Peyer's patch (tissue), 4 donors: ENCODE data around the gene CC2D2A. TPM values are rescaled to one million over a fixed set of nuclear protein-coding genes. Genes with fewer than 3 reads are reported as not detected.
A peak's percentile ranks its signal among the peaks of the same experiment; 100 is the strongest.

Experiments used
- DNase-seq, 3 donors: peaks; one replicate each; pipeline ENCODE4 v3.0.0-alpha.2; 2017 to 2019
- H3K27ac ChIP-seq, 4 donors: fragments of 200-600 bp; sonication (generic); one replicate each; pipeline ENCODE4 v1.5.1; 2016 to 2019
- H3K27me3 ChIP-seq, 2 donors: fragments of 200-600 bp; sonication (generic); one replicate each; pipeline ENCODE4 v1.5.1; 2019
- H3K36me3 ChIP-seq, 3 donors: fragments of 200-600 bp; sonication (generic); one replicate each; pipeline ENCODE4 v1.5.1; 2016 to 2019
- H3K4me1 ChIP-seq, 4 donors: fragments of 200-600 bp; sonication (generic); one replicate each; pipeline ENCODE4 v1.5.1; 2016 to 2019
- H3K4me3 ChIP-seq, 4 donors: fragments of 200-600 bp; sonication (generic); 1 replicate in 3 of 4; 2 replicates in 1 of 4; pipeline ENCODE4 v1.5.1; 2016 to 2019; ENCODE audit warnings: mild to moderate bottlenecking in 1 of 4
- H3K9me3 ChIP-seq, 4 donors: fragments of 200-600 bp; sonication (generic); one replicate each; pipeline ENCODE4 v1.5.1; 2016 to 2019; ENCODE audit warnings: mild to moderate bottlenecking in 1 of 4
- CTCF ChIP-seq, 6 experiments: fragments of 450-650 bp in 4 of 6; fragments of 200-600 bp in 2 of 6; sonication (generic) in 1 of 6; IDR thresholded peaks; one replicate each; pipeline ENCODE4 v1.5.1; 2017 to 2019; ENCODE audit warnings: antibody characterized with exemption in 6 of 6, mild to moderate bottlenecking in 3 of 6, moderate library complexity in 1 of 6
- POLR2A ChIP-seq, 2 donors: fragments of 450-650 bp; IDR thresholded peaks; one replicate each; pipeline ENCODE4 v1.5.1; 2017; ENCODE audit warnings: antibody characterized with exemption in 2 of 2, mild to moderate bottlenecking in 2 of 2, moderate library complexity in 2 of 2
- total RNA-seq, 4 donors: library from RNA; depleted of rRNA; stranded (reverse); fragments of >200 nt; gene quantifications; one replicate each; pipeline ENCODE4 v1.1.0, GENCODE V29; 2016

Gene CC2D2A
- total RNA-seq, 4 donors from 2014 or later: 7.3 to 45.4 (median 8.9) TPM

GRCh38 chr4:15443371-15444160 is 26.1 kb upstream of the CC2D2A start:
- no peaks in the 10 kb centered on the region for H3K4me1 ChIP-seq
- DNase-seq: no peak
- no peaks in the 10 kb centered on the region for H3K36me3 ChIP-seq
- no peaks in the 10 kb centered on the region for H3K9me3 ChIP-seq
- no peaks in the 10 kb centered on the region for H3K27me3 ChIP-seq
- no peak for TF ChIP-seq CTCF (IDR thresholded peaks at IDR 0.05)
- TF ChIP-seq POLR2A (IDR thresholded peaks at IDR 0.05): no peak
- H3K4me3 ChIP-seq: no peak overlapping the region
- no peak overlapping the region for H3K27ac ChIP-seq

GRCh38 chr4:15444276-15444675 is 25.4 kb upstream of the CC2D2A start:
- Histone ChIP-seq H3K27ac (no peak overlapping the region), H3K4me1 (no peaks in the 10 kb centered on the region), H3K9me3 (no peaks in the 10 kb centered on the region), H3K4me3 (no peak overlapping the region), H3K36me3 (no peaks in the 10 kb centered on the region), H3K27me3 (no peaks in the 10 kb centered on the region)
- no peak for TF ChIP-seq POLR2A (IDR thresholded peaks at IDR 0.05)
- TF ChIP-seq CTCF (IDR thresholded peaks at IDR 0.05): no peak
- DNase-seq: no peak

- H3K27ac ChIP-seq: no peak overlapping the region
- H3K27me3 ChIP-seq: no peaks in the 10 kb centered on the region
- H3K4me1 ChIP-seq: no peaks in the 10 kb centered on the region
- no peak overlapping the region for H3K4me3 ChIP-seq
- no peak for TF ChIP-seq POLR2A (IDR thresholded peaks at IDR 0.05)
- no peak for TF ChIP-seq CTCF (IDR thresholded peaks at IDR 0.05)
- no peaks in the 10 kb centered on the region for H3K9me3 ChIP-seq
- no peak for DNase-seq
- no peaks in the 10 kb centered on the region for H3K36me3 ChIP-seq
Measured at GRCh38 chr4:15444879-15445547, 24.7 kb upstream of the CC2D2A start.

GRCh38 chr4:15451181-15451865 is 18.4 kb upstream of the CC2D2A start:
- peak overlapping the region in 3 of 4 donors; percentile 0 to 52 (median 45) for H3K27ac ChIP-seq

More at GRCh38 chr4:15451181-15451865, 18.4 kb upstream of the CC2D2A start:
- DNase-seq: no peak
- Histone ChIP-seq H3K9me3 (no peaks in the 10 kb centered on the region), H3K4me1 (no peaks in the 10 kb centered on the region), H3K4me3 (no peak overlapping the region), H3K36me3 (no peaks in the 10 kb centered on the region), H3K27me3 (no peaks in the 10 kb centered on the region)
- no peak for TF ChIP-seq POLR2A (IDR thresholded peaks at IDR 0.05)
- no peak for TF ChIP-seq CTCF (IDR thresholded peaks at IDR 0.05)
